CD4-positive, alpha-beta T cell treated with Interleukin-17A for 4 hours (primary cell): Measurements from ENCODE around the gene NUCKS1.

Experiments
- DNase-seq: peaks from one replicate; pipeline ENCODE4 v3.0.0-alpha.2; 2020; ENCODE audit warnings: mixed read lengths

Gene NUCKS1

GRCh38 chr1:205750138-205751035 lies at the start of gene NUCKS1:
TSS of gene NUCKS1 (minus strand) at chr1:205750182. CDS start at chr1:205749973, 209 bp downstream.
- DNase-seq, result peak; percentile 98

GRCh38 chr1:205798577-205798976 lies 48.6 kb upstream of the NUCKS1 start:
- no peak for DNase-seq

- no peak for DNase-seq
Measured at GRCh38 chr1:205797168-205797567, 47.2 kb upstream of the NUCKS1 start.

- DNase-seq, result no peak
Measured at GRCh38 chr1:205794011-205794730, 44.2 kb upstream of the NUCKS1 start.

GRCh38 chr1:205792961-205793673 lies 43.1 kb upstream of the NUCKS1 start:
- no peak for DNase-seq

GRCh38 chr1:205792481-205792881 lies 42.5 kb upstream of the NUCKS1 start:
- DNase-seq, result no peak

GRCh38 chr1:205791568-205792180 lies 41.7 kb upstream of the NUCKS1 start:
- DNase-seq, result peak; percentile 75

- no peak for DNase-seq
Measured at GRCh38 chr1:205787287-205787916, 37.4 kb upstream of the NUCKS1 start.

GRCh38 chr1:205786601-205787000 lies 36.6 kb upstream of the NUCKS1 start:
- no peak for DNase-seq

- no peak for DNase-seq
Measured at GRCh38 chr1:205785446-205785845, 35.5 kb upstream of the NUCKS1 start.

GRCh38 chr1:205783904-205784303 lies 33.9 kb upstream of the NUCKS1 start:
- DNase-seq, result no peak

GRCh38 chr1:205783433-205783795 lies 33.4 kb upstream of the NUCKS1 start:
- no peak for DNase-seq

GRCh38 chr1:205782627-205783432 lies 32.8 kb upstream of the NUCKS1 start:
- DNase-seq, result no peak

- no peak for DNase-seq
Measured at GRCh38 chr1:205780335-205780734, 30.4 kb upstream of the NUCKS1 start.

GRCh38 chr1:205777994-205778393 lies 28.0 kb upstream of the NUCKS1 start:
- DNase-seq, result no peak

GRCh38 chr1:205775717-205776056 lies 25.7 kb upstream of the NUCKS1 start:
- DNase-seq, result no peak

GRCh38 chr1:205775015-205775716 lies 25.2 kb upstream of the NUCKS1 start, which contains the start of gene RAB29:
TSS of gene RAB29 (minus strand) at chr1:205775482. CDS start at chr1:205774956, 526 bp downstream.
- DNase-seq, result peak; percentile 86

GRCh38 chr1:205774198-205775014 lies 24.4 kb upstream of the NUCKS1 start:
- DNase-seq, result peak; percentile 48

- DNase-seq, result no peak
Measured at GRCh38 chr1:205772607-205773032, 22.6 kb upstream of the NUCKS1 start.

- DNase-seq, result no peak
Measured at GRCh38 chr1:205770618-205771017, 20.6 kb upstream of the NUCKS1 start.
